A549 (cell line): ENCODE data around the gene TPM2. TPM values are rescaled to one million over a fixed set of nuclear protein-coding genes. Genes with fewer than 3 reads are reported as not detected.

Experiments
- ATAC-seq, 2 experiments: fragments of 200-7000 bp in 1 of 2; fragments of >200 bp in 1 of 2; cut with Nextera tagmentation in 1 of 2; cut with Tn5 transposase in 1 of 2; 3 replicates each; pipeline versions ENCODE4 v1.8.0 to v1.9.1; 2018 to 2020; ENCODE audit warnings: mild to moderate bottlenecking in 1 of 2, moderate library complexity in 1 of 2
- CTCF ChIA-PET: fragments of 300-600 bp; sonication (Branson Sonifier 250); formaldehyde crosslinking; extraction: SDS; loops from one replicate; lab custom pipeline; 2021; ENCODE audit warnings: antibody characterized with exemption, inconsistent platforms; lab: Yijun Ruan, JAX
- POLR2A ChIA-PET: fragments of 350-600 bp; formaldehyde crosslinking; extraction: SDS; loops from one replicate; lab custom pipeline; 2021; ENCODE audit warnings: antibody characterized with exemption, inconsistent platforms; lab: Yijun Ruan, JAX
- DNase-seq, 2 experiments: peaks; one replicate each; pipeline versions ENCODE4 v3.0.0 to v3.0.0-alpha.2; 2011 to 2016; ENCODE audit warnings: low read depth in 1 of 2, low spot score in 1 of 2
- FAIRE-seq: peaks from 2 replicates; lab custom pipeline; 2011; peaks lifted over from hg19 to GRCh38; lab: Jason Lieb, UNC
- H3K27ac ChIP-seq, 2 experiments: fragments of >200 bp; sonication (Bioruptor Twin); formaldehyde crosslinking; 3 replicates each; pipeline ENCODE4 v1.5.1; 2016 to 2017
- H3K4me1 ChIP-seq: fragments of >200 bp; sonication (Bioruptor Twin); formaldehyde crosslinking; 3 replicates; pipeline ENCODE4 v1.6.1; 2016
- H3K4me2 ChIP-seq: fragments of >200 bp; sonication (Bioruptor Twin); formaldehyde crosslinking; 3 replicates; pipeline ENCODE4 v1.6.1; 2016
- H3K4me3 ChIP-seq: fragments of >200 bp; sonication (Bioruptor Twin); formaldehyde crosslinking; 3 replicates; pipeline ENCODE4 v1.5.1; 2016
- H3K9me3 ChIP-seq: fragments of >200 bp; sonication (Bioruptor Twin); formaldehyde crosslinking; 3 replicates; pipeline ENCODE4 v1.6.1; 2016
- CBX8 ChIP-seq: fragments of 200-600 bp; sonication (generic); IDR thresholded peaks from 2 replicates; pipeline ENCODE4 v1.6.1; 2016
- CHD4 ChIP-seq: fragments of 200-600 bp; sonication (generic); IDR thresholded peaks from 2 replicates; pipeline ENCODE4 v1.6.1; 2016; ENCODE audit warnings: antibody characterized with exemption, mild to moderate bottlenecking, borderline replicate concordance
- EHF ChIP-seq: fragments of 250-450 bp; sonication (Bioruptor Pico); IDR thresholded peaks from 2 replicates; pipeline ENCODE4 v1.5.0; 2020; ENCODE audit warnings: mild to moderate bottlenecking
- EHMT2 ChIP-seq: fragments of 200-600 bp; sonication (generic); IDR thresholded peaks from 2 replicates; pipeline ENCODE4 v1.6.1; 2016; ENCODE audit warnings: antibody characterized with exemption, low read depth, mild to moderate bottlenecking, moderate library complexity
- ESRRA ChIP-seq: fragments of 150-350 bp; IDR thresholded peaks from 2 replicates; pipeline ENCODE4 v1.6.1; 2014; ENCODE audit warnings: mild to moderate bottlenecking, low read length, borderline replicate concordance
- FOSB ChIP-seq: fragments of 250-450 bp; sonication (Bioruptor Pico); IDR thresholded peaks from 2 replicates; pipeline ENCODE4 v1.5.0; 2020; ENCODE audit warnings: mild to moderate bottlenecking, moderate library complexity
- FOSL2 ChIP-seq, 2 experiments: fragments of 450-650 bp in 1 of 2; fragments of >200 bp in 1 of 2; sonication (Bioruptor Twin) in 1 of 2; formaldehyde crosslinking; IDR thresholded peaks; 2 replicates each; pipeline versions ENCODE4 v1.5.0 to v1.6.1; 2016 to 2020; ENCODE audit warnings: mild to moderate bottlenecking in 1 of 2, moderate library complexity in 1 of 2
- FOXS1 ChIP-seq: fragments of 250-450 bp; sonication (Bioruptor Pico); IDR thresholded peaks from 2 replicates; pipeline ENCODE4 v1.5.0; 2020; ENCODE audit warnings: mild to moderate bottlenecking, moderate library complexity
- GATA3 ChIP-seq: IDR thresholded peaks from 2 replicates; pipeline ENCODE4 v1.6.1; 2012; ENCODE audit warnings: borderline replicate concordance
- JUNB ChIP-seq: fragments of >200 bp; sonication (Bioruptor Twin); formaldehyde crosslinking; IDR thresholded peaks from 2 replicates; pipeline ENCODE4 v1.6.1; 2016
- KDM1A ChIP-seq: fragments of 200-600 bp; sonication (generic); IDR thresholded peaks from 2 replicates; pipeline ENCODE4 v1.6.1; 2016; ENCODE audit warnings: low read depth, mild to moderate bottlenecking
- KDM5A ChIP-seq: fragments of 200-600 bp; sonication (generic); IDR thresholded peaks from 2 replicates; pipeline ENCODE4 v1.6.1; 2016; ENCODE audit warnings: antibody characterized with exemption, mild to moderate bottlenecking
- MAFK ChIP-seq: fragments of 450-650 bp; IDR thresholded peaks from 2 replicates; pipeline ENCODE4 v1.6.1; 2014; ENCODE audit not compliant: partially characterized antibody
- NFE2L2 ChIP-seq: fragments of 150-350 bp; conservative IDR thresholded peaks from 2 replicates; pipeline ENCODE4 v1.6.1; 2014; ENCODE audit warnings: low read length
- NR3C1 ChIP-seq: fragments of >200 bp; sonication (Bioruptor Twin); formaldehyde crosslinking; IDR thresholded peaks from 3 replicates; pipeline ENCODE4 v1.6.1; 2017
- PHF8 ChIP-seq: fragments of 200-600 bp; sonication (generic); IDR thresholded peaks from 2 replicates; pipeline ENCODE4 v1.6.1; 2016; ENCODE audit warnings: low read depth, mild to moderate bottlenecking, antibody characterized with exemption, moderate library complexity, borderline replicate concordance
- RAD21 ChIP-seq, 2 experiments: fragments of >200 bp in 1 of 2; sonication (Bioruptor Twin) in 1 of 2; formaldehyde crosslinking in 1 of 2; IDR thresholded peaks in 1 of 2; conservative IDR thresholded peaks in 1 of 2; 2 replicates in 1 of 2; 3 replicates in 1 of 2; pipeline ENCODE4 v1.6.1; 2012 to 2018; ENCODE audit warnings: inconsistent platforms in 1 of 2
- SMC3 ChIP-seq: fragments of >200 bp; sonication (Bioruptor Twin); formaldehyde crosslinking; IDR thresholded peaks from 3 replicates; pipeline ENCODE4 v1.6.1; 2018; ENCODE audit warnings: inconsistent platforms
- TP53 ChIP-seq: fragments of 250-450 bp; sonication (Bioruptor Pico); IDR thresholded peaks from 2 replicates; pipeline ENCODE4 v1.5.0; 2021; ENCODE audit warnings: mild to moderate bottlenecking, moderate library complexity
- WGBS: methylation state at CpG from one replicate; pipeline ENCODE4 v1.1.6; 2017; ENCODE audit errors: missing lambda C conversion rate; 5-methylcytosine and 5-hydroxymethylcytosine counted together
- polyA plus RNA-seq, 4 experiments: library from polyadenylated mRNA; depleted of rRNA in 3 of 4; stranded (reverse); fragments of >200 nt; fragmentation: RNase III in 1 of 4; extraction: RNeasy Plus Mini Kit Qiagen cat#74134 plus additional on column Dnase treatment in 1 of 4; gene quantifications; 2 replicates in 3 of 4; 3 replicates in 1 of 4; pipeline ENCODE4 v1.2.3, GENCODE V29; 2011 to 2017
- small RNA-seq, 6 experiments: library from RNA; depleted of rRNA; stranded (forward); fragments of <200 nt; gene quantifications; one replicate each; pipeline ENCODE3, GENCODE V24; 2012
- TF ChIP-seq, protein P1 (sequence below): IDR thresholded peaks from 2 replicates; pipeline ENCODE4 v1.6.1; 2012
- TF ChIP-seq, protein P2 (sequence below): IDR thresholded peaks from 2 replicates; pipeline ENCODE4 v1.6.1; 2012
- TF ChIP-seq, protein P3 (sequence below): fragments of 250-450 bp; sonication (Bioruptor Pico); IDR thresholded peaks from 2 replicates; pipeline ENCODE4 v1.5.0; 2020; ENCODE audit warnings: low read depth, mild to moderate bottlenecking, moderate library complexity
- TF ChIP-seq, protein P4 (sequence below): IDR thresholded peaks from 2 replicates; pipeline ENCODE4 v1.6.1; 2012; ENCODE audit warnings: low read depth, borderline replicate concordance
- TF ChIP-seq, protein P5 (sequence below): fragments of >200 bp; sonication (Bioruptor Twin); formaldehyde crosslinking; IDR thresholded peaks from 2 replicates; pipeline ENCODE4 v1.6.1; 2016

The TPM2 gene
- polyA plus RNA-seq, 2 of the 4 experiments (the other 2 are of a cell fraction), result 281 to 956 TPM

DNA sequence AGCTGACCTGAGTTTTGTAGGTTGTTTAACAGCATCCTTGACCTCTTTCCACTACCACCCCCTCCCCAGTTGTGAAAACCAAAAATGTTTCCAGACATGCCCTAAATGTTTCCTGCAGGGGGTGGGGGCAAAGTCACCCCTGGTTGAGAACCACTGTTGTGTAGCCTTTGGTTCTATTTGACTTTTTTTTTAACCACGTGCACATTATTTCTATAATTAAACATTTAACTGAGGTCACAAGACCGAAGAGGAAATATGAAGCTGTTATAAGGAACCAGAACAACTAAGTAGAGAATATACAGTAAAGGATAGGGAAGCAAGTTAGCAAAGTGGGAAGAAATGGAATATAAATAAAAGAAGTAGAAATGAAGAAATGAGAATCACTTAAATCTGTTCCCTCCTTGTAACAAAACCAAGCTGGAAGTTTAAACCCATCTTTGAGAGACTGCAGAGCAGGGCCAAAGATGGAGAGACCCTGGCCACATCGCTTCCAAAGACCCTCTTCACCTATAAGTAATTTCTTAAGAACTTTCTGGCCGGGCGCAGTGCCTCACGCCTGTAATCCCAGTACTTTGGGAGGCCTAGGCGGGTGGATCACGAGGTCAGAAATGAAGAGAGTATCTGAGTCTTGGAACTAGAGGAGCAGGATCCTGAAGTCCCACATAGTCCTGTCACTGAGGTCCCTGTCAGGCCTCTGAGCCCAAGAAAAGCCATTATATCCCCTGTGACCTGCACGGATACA lies 53.4 kb downstream of the TPM2 start:
- no peak for FAIRE-seq
- 81% methylated on average over 9 of the region's 9 CpGs for WGBS
- ATAC-seq, result no peak

DNA sequence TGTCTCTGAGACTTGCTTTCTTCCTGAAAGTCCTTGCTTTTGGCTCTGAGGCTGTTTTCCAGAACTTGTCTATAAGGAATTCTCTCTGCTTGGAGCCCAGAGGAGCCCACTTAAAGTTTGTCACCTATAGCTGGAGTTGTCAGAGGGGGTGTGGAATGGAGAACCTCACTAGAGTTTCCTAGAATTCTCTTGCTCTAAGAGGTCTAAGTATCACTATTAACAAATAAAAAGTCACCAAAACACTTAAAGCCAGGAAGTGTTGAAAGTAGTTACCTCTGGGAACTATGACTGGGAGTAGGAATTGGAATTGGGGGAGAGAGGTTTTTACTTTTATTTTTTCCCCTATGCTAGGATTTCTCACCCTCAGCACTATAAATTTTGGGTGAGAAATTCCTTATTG lies 54.0 kb downstream of the TPM2 start:
- H3K4me1 ChIP-seq, result no peaks in the 10 kb centered on the region
- DNase-seq, result no peak
- H3K9me3 ChIP-seq, result no peaks in the 10 kb centered on the region
- TF ChIP-seq CBX8, result no peak
- no peak for TF ChIP-seq FOSB
- TF ChIP-seq NR3C1, result no peak
- no peak for TF ChIP-seq RAD21 (conservative IDR thresholded peaks at IDR 0.05 in 1 of 2, IDR thresholded peaks at IDR 0.05 in 1 of 2)
- no peak for TF ChIP-seq NFE2L2
- no peak for TF ChIP-seq SMC3
- no peak for ATAC-seq
- no peak overlapping the region for H3K4me3 ChIP-seq
- FAIRE-seq, result no peak
- POLR2A ChIA-PET, result no interaction called here
- no peak overlapping the region for H3K4me2 ChIP-seq
- no peak overlapping the region for H3K27ac ChIP-seq
- CTCF ChIA-PET, result interaction anchor here (0.5 to 1.5 kb wide), 4 partner anchors 10 to 127 kb away, joined by 3 to 8 read pairs (median 4); no protein-coding TSS in a partner anchor

More for the DNA sequence above, 53.4 kb downstream of the TPM2 start:
- ChIA-PET CTCF (interaction anchor here (0.5 to 1.5 kb wide), 4 partner anchors 10 to 127 kb away, joined by 3 to 8 read pairs (median 4); no protein-coding TSS in a partner anchor), POLR2A (no interaction called here)
- H3K4me1 ChIP-seq, result no peaks in the 10 kb centered on the region
- DNase-seq, result no peak
- H3K4me3 ChIP-seq, result no peak overlapping the region
- H3K4me2 ChIP-seq, result no peak overlapping the region
- TF ChIP-seq KDM5A, result no peak
- TF ChIP-seq CHD4, result no peak
- TF ChIP-seq EHF, result no peak
- no peak for TF ChIP-seq GATA3
- no peak for TF ChIP-seq FOSL2 (IDR thresholded peaks at IDR 0.05)
- TF ChIP-seq FOSL2 (CRISPR knock-in tag; IDR thresholded peaks at IDR 0.05), result no peak
- no peak for TF ChIP-seq ESRRA
- no peak for TF ChIP-seq PHF8
- no peak for TF ChIP-seq JUNB
- TF ChIP-seq, protein P1, sequence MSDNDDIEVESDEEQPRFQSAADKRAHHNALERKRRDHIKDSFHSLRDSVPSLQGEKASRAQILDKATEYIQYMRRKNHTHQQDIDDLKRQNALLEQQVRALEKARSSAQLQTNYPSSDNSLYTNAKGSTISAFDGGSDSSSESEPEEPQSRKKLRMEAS, result no peak
- TF ChIP-seq TP53 (CRISPR knock-in tag), result no peak
- TF ChIP-seq, protein P2, sequence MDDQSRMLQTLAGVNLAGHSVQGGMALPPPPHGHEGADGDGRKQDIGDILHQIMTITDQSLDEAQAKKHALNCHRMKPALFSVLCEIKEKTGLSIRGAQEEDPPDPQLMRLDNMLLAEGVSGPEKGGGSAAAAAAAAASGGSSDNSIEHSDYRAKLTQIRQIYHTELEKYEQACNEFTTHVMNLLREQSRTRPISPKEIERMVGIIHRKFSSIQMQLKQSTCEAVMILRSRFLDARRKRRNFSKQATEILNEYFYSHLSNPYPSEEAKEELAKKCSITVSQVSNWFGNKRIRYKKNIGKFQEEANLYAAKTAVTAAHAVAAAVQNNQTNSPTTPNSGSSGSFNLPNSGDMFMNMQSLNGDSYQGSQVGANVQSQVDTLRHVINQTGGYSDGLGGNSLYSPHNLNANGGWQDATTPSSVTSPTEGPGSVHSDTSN, result no peak
- TF ChIP-seq, protein P3, sequence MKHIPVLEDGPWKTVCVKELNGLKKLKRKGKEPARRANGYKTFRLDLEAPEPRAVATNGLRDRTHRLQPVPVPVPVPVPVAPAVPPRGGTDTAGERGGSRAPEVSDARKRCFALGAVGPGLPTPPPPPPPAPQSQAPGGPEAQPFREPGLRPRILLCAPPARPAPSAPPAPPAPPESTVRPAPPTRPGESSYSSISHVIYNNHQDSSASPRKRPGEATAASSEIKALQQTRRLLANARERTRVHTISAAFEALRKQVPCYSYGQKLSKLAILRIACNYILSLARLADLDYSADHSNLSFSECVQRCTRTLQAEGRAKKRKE (CRISPR knock-in tag), result no peak
- no peak for TF ChIP-seq FOXS1 (CRISPR knock-in tag)
- TF ChIP-seq, protein P4, sequence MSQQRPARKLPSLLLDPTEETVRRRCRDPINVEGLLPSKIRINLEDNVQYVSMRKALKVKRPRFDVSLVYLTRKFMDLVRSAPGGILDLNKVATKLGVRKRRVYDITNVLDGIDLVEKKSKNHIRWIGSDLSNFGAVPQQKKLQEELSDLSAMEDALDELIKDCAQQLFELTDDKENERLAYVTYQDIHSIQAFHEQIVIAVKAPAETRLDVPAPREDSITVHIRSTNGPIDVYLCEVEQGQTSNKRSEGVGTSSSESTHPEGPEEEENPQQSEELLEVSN, result no peak
- TF ChIP-seq, protein P5, sequence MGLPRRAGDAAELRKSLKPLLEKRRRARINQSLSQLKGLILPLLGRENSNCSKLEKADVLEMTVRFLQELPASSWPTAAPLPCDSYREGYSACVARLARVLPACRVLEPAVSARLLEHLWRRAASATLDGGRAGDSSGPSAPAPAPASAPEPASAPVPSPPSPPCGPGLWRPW, result no peak
- TF ChIP-seq FOSB, result no peak
- TF ChIP-seq EHMT2, result no peak
- TF ChIP-seq KDM1A, result no peak
- no peak for TF ChIP-seq MAFK
- H3K9me3 ChIP-seq, result no peaks in the 10 kb centered on the region
- H3K27ac ChIP-seq, result no peak overlapping the region

Small RNAs within 50 kb of the gene (small RNA-seq; reads per million reads assigned to genes)
- gene MIR6853 (0 to 2.1 (median 0) reads per million in 6 experiments), gene RMRP (0 reads per million in 6 experiments), gene RN7SL22P (0 reads per million in 6 experiments)

Other genes with a start within 250 kb of the TPM2 start
- 15.9 and 16.8 TPM in 2 replicates for gene RUSC2, start 199.8 kb downstream of the TPM2 start, polyA plus RNA-seq (2011; rRNA removed)
- 21.0 to 21.6 TPM (median 21.2 TPM) in 3 replicates for gene RUSC2, start 199.8 kb downstream of the TPM2 start, polyA plus RNA-seq (2017; fragmentation: RNase III; extraction: RNeasy Plus Mini Kit Qiagen cat#74134 plus additional on column Dnase treatment)
- gene TESK1, start 84.7 kb downstream of the TPM2 start, polyA plus RNA-seq (2011; rRNA removed), result 16.5 and 17.4 TPM in 2 replicates
- gene TESK1, start 84.7 kb downstream of the TPM2 start, polyA plus RNA-seq (2017; fragmentation: RNase III; extraction: RNeasy Plus Mini Kit Qiagen cat#74134 plus additional on column Dnase treatment), result 29.9 to 33.0 TPM (median 30.6 TPM) in 3 replicates
- 0.87 and 1.2 TPM in 2 replicates for gene CD72, start 71.5 kb downstream of the TPM2 start, polyA plus RNA-seq (2011; rRNA removed)
- 0.10 to 0.55 TPM (median 0.44 TPM) in 3 replicates for gene CD72, start 71.5 kb downstream of the TPM2 start, polyA plus RNA-seq (2017; fragmentation: RNase III; extraction: RNeasy Plus Mini Kit Qiagen cat#74134 plus additional on column Dnase treatment)
- not detected in 2 replicates for gene SIT1, start 39.0 kb downstream of the TPM2 start, polyA plus RNA-seq (2011; rRNA removed)
- gene SIT1, start 39.0 kb downstream of the TPM2 start, polyA plus RNA-seq (2017; fragmentation: RNase III; extraction: RNeasy Plus Mini Kit Qiagen cat#74134 plus additional on column Dnase treatment), result not detected in 3 replicates
- gene RMRP, start 31.9 kb downstream of the TPM2 start, polyA plus RNA-seq (2011; rRNA removed), result 80.2 and 257 TPM in 2 replicates
- 14.7 TPM in 1 of 3 replicates, not detected in the others for gene RMRP, start 31.9 kb downstream of the TPM2 start, polyA plus RNA-seq (2017; fragmentation: RNase III; extraction: RNeasy Plus Mini Kit Qiagen cat#74134 plus additional on column Dnase treatment)
- 11.0 and 13.3 TPM in 2 replicates for gene CCDC107, start 31.6 kb downstream of the TPM2 start, polyA plus RNA-seq (2011; rRNA removed)
- gene CCDC107, start 31.6 kb downstream of the TPM2 start, polyA plus RNA-seq (2017; fragmentation: RNase III; extraction: RNeasy Plus Mini Kit Qiagen cat#74134 plus additional on column Dnase treatment), result 20.4 to 21.9 TPM (median 20.7 TPM) in 3 replicates
- 17.6 and 21.4 TPM in 2 replicates for gene ARHGEF39, start 24.7 kb downstream of the TPM2 start, polyA plus RNA-seq (2011; rRNA removed)
- gene ARHGEF39, start 24.7 kb downstream of the TPM2 start, polyA plus RNA-seq (2017; fragmentation: RNase III; extraction: RNeasy Plus Mini Kit Qiagen cat#74134 plus additional on column Dnase treatment), result 16.7 to 19.5 TPM (median 18.3 TPM) in 3 replicates
- 16.3 and 32.9 TPM in 2 replicates for gene CA9, start 16.0 kb downstream of the TPM2 start, polyA plus RNA-seq (2011; rRNA removed)
- 2.5 to 5.6 TPM (median 4.5 TPM) in 3 replicates for gene CA9, start 16.0 kb downstream of the TPM2 start, polyA plus RNA-seq (2017; fragmentation: RNase III; extraction: RNeasy Plus Mini Kit Qiagen cat#74134 plus additional on column Dnase treatment)
- gene TLN1, start 42.3 kb upstream of the TPM2 start, polyA plus RNA-seq (2011; rRNA removed), result 65.5 and 72.1 TPM in 2 replicates
- gene TLN1, start 42.3 kb upstream of the TPM2 start, polyA plus RNA-seq (2017; fragmentation: RNase III; extraction: RNeasy Plus Mini Kit Qiagen cat#74134 plus additional on column Dnase treatment), result 108 to 119 TPM (median 117 TPM) in 3 replicates
- 33.3 and 36.0 TPM in 2 replicates for gene CREB3, start 42.7 kb upstream of the TPM2 start, polyA plus RNA-seq (2011; rRNA removed)
- 51.3 to 54.0 TPM (median 51.7 TPM) in 3 replicates for gene CREB3, start 42.7 kb upstream of the TPM2 start, polyA plus RNA-seq (2017; fragmentation: RNase III; extraction: RNeasy Plus Mini Kit Qiagen cat#74134 plus additional on column Dnase treatment)
- 40.0 and 47.4 TPM in 2 replicates for gene GBA2, start 59.3 kb upstream of the TPM2 start, polyA plus RNA-seq (2011; rRNA removed)
- gene GBA2, start 59.3 kb upstream of the TPM2 start, polyA plus RNA-seq (2017; fragmentation: RNase III; extraction: RNeasy Plus Mini Kit Qiagen cat#74134 plus additional on column Dnase treatment), result 34.8 to 39.5 TPM (median 38.9 TPM) in 3 replicates
- gene RGP1, start 59.4 kb upstream of the TPM2 start, polyA plus RNA-seq (2011; rRNA removed), result 16.6 and 20.2 TPM in 2 replicates
- gene RGP1, start 59.4 kb upstream of the TPM2 start, polyA plus RNA-seq (2017; fragmentation: RNase III; extraction: RNeasy Plus Mini Kit Qiagen cat#74134 plus additional on column Dnase treatment), result 15.0 to 16.1 TPM (median 15.3 TPM) in 3 replicates
- 0.24 TPM in 1 of 2 replicates, not detected in the other for gene MSMP, start 64.4 kb upstream of the TPM2 start, polyA plus RNA-seq (2011; rRNA removed)
- not detected in 3 replicates for gene MSMP, start 64.4 kb upstream of the TPM2 start, polyA plus RNA-seq (2017; fragmentation: RNase III; extraction: RNeasy Plus Mini Kit Qiagen cat#74134 plus additional on column Dnase treatment)
- gene NPR2, start 101.7 kb upstream of the TPM2 start, polyA plus RNA-seq (2011; rRNA removed), result 18.8 and 22.8 TPM in 2 replicates
- 7.8 to 8.2 TPM (median 7.8 TPM) in 3 replicates for gene NPR2, start 101.7 kb upstream of the TPM2 start, polyA plus RNA-seq (2017; fragmentation: RNase III; extraction: RNeasy Plus Mini Kit Qiagen cat#74134 plus additional on column Dnase treatment)
- gene SPAG8, start 122.3 kb upstream of the TPM2 start, polyA plus RNA-seq (2011; rRNA removed), result 0.17 and 0.31 TPM in 2 replicates
- 0.45 to 0.71 TPM (median 0.54 TPM) in 3 replicates for gene SPAG8, start 122.3 kb upstream of the TPM2 start, polyA plus RNA-seq (2017; fragmentation: RNase III; extraction: RNeasy Plus Mini Kit Qiagen cat#74134 plus additional on column Dnase treatment)
- 46.9 and 47.3 TPM in 2 replicates for gene HINT2, start 125.1 kb upstream of the TPM2 start, polyA plus RNA-seq (2011; rRNA removed)
- 59.0 to 69.2 TPM (median 68.5 TPM) in 3 replicates for gene HINT2, start 125.1 kb upstream of the TPM2 start, polyA plus RNA-seq (2017; fragmentation: RNase III; extraction: RNeasy Plus Mini Kit Qiagen cat#74134 plus additional on column Dnase treatment)
- not detected in 2 replicates for gene FAM221B, start 138.8 kb upstream of the TPM2 start, polyA plus RNA-seq (2011; rRNA removed)
- not detected in 3 replicates for gene FAM221B, start 138.8 kb upstream of the TPM2 start, polyA plus RNA-seq (2017; fragmentation: RNase III; extraction: RNeasy Plus Mini Kit Qiagen cat#74134 plus additional on column Dnase treatment)
- 1.8 and 2.0 TPM in 2 replicates for gene TMEM8B, start 139.3 kb upstream of the TPM2 start, polyA plus RNA-seq (2011; rRNA removed)
- gene TMEM8B, start 139.3 kb upstream of the TPM2 start, polyA plus RNA-seq (2017; fragmentation: RNase III; extraction: RNeasy Plus Mini Kit Qiagen cat#74134 plus additional on column Dnase treatment), result 1.7 to 2.4 TPM (median 2.2 TPM) in 3 replicates
- gene OR13J1, start 180.5 kb upstream of the TPM2 start, polyA plus RNA-seq (2011; rRNA removed), result not detected in 2 replicates
- not detected in 3 replicates for gene OR13J1, start 180.5 kb upstream of the TPM2 start, polyA plus RNA-seq (2017; fragmentation: RNase III; extraction: RNeasy Plus Mini Kit Qiagen cat#74134 plus additional on column Dnase treatment)
- 0.21 TPM in 1 of 2 replicates, not detected in the other for gene HRCT1, start 216.3 kb upstream of the TPM2 start, polyA plus RNA-seq (2011; rRNA removed)
- gene HRCT1, start 216.3 kb upstream of the TPM2 start, polyA plus RNA-seq (2017; fragmentation: RNase III; extraction: RNeasy Plus Mini Kit Qiagen cat#74134 plus additional on column Dnase treatment), result 0.22 to 0.41 TPM in 2 of 3 replicates, not detected in the other
- gene SPAAR, start 219.6 kb upstream of the TPM2 start, polyA plus RNA-seq (2011; rRNA removed), result 0.05 TPM in 1 of 2 replicates, not detected in the other
- gene SPAAR, start 219.6 kb upstream of the TPM2 start, polyA plus RNA-seq (2017; fragmentation: RNase III; extraction: RNeasy Plus Mini Kit Qiagen cat#74134 plus additional on column Dnase treatment), result not detected in 3 replicates